Vagina (tissue), 2 donors: Measurements from ENCODE around the gene ENPEP. TPM values are rescaled to one million over a fixed set of nuclear protein-coding genes. Genes with fewer than 3 reads are reported as not detected.

Experiments used
- DNase-seq, 2 donors: peaks; one replicate each; pipeline ENCODE4 v3.0.0-alpha.2; 2017; ENCODE audit errors: extremely low spot score in 2 of 2
- H3K27ac ChIP-seq: fragments of 200-600 bp; sonication (generic); one replicate; pipeline ENCODE4 v1.5.1; 2019
- H3K27me3 ChIP-seq: fragments of 200-600 bp; sonication (generic); one replicate; pipeline ENCODE4 v1.5.1; 2019
- H3K36me3 ChIP-seq, 2 donors: fragments of 200-600 bp; sonication (generic); one replicate each; pipeline ENCODE4 v1.5.1; 2017 to 2019
- H3K4me1 ChIP-seq: fragments of 200-600 bp; sonication (generic); one replicate; pipeline ENCODE4 v1.5.1; 2019
- H3K4me3 ChIP-seq, 2 donors: fragments of 200-600 bp; sonication (generic); 1 replicate in 1 of 2; 2 replicates in 1 of 2; pipeline ENCODE4 v1.5.1; 2016 to 2019
- H3K9me3 ChIP-seq: fragments of 200-600 bp; sonication (generic); one replicate; pipeline ENCODE4 v1.5.1; 2019
- CTCF ChIP-seq, 3 experiments: fragments of 450-650 bp in 2 of 3; fragments of 200-600 bp in 1 of 3; sonication (generic) in 1 of 3; IDR thresholded peaks; one replicate each; pipeline ENCODE4 v1.5.1; 2017 to 2019; ENCODE audit warnings: antibody characterized with exemption in 3 of 3, mild to moderate bottlenecking in 2 of 3, moderate library complexity in 2 of 3
- POLR2A ChIP-seq, 2 donors: fragments of 450-650 bp; IDR thresholded peaks; one replicate each; pipeline ENCODE4 v1.6.1; 2017; ENCODE audit warnings: antibody characterized with exemption in 2 of 2, mild to moderate bottlenecking in 2 of 2, moderate library complexity in 2 of 2
- POLR2AphosphoS5 ChIP-seq, 2 donors: sonication (generic); formaldehyde crosslinking; IDR thresholded peaks; one replicate each; pipeline ENCODE4 v1.9.0; 2017; ENCODE audit warnings: antibody characterized with exemption in 2 of 2, mild to moderate bottlenecking in 2 of 2, low read depth in 1 of 2; ENCODE audit not compliant: insufficient read depth in 1 of 2
- intact Hi-C: fragments of 100-400 bp; cut with DNase I; formaldehyde crosslinking; loops from one replicate; pipeline ENCODE4 v1.15.1; 2023
- small RNA-seq: library from RNA; depleted of rRNA; stranded (forward); fragments of <200 nt; gene quantifications from one replicate; pipeline ENCODE3, GENCODE V24; 2016
- total RNA-seq: library from RNA; depleted of rRNA; stranded (reverse); fragments of >200 nt; gene quantifications from one replicate; pipeline ENCODE4 v1.2.3, GENCODE V29; 2016

ENPEP gene
- total RNA-seq, 1 donor from 2014 or later: 5.2 TPM

GRCh38 chr4:110614173-110614963 is 138.4 kb downstream of the ENPEP start:
- H3K27me3 ChIP-seq: peaks cover 10% of the 10 kb centered on the region
- H3K4me1 ChIP-seq: peaks cover 9% of the 10 kb centered on the region
- no peak overlapping the region for H3K27ac ChIP-seq
- H3K36me3 ChIP-seq: no peaks in the 10 kb centered on the region
- H3K9me3 ChIP-seq: no peaks in the 10 kb centered on the region
- no peak for DNase-seq
- no peak overlapping the region for H3K4me3 ChIP-seq
- TF ChIP-seq POLR2A (IDR thresholded peaks at IDR 0.05) (no peak), CTCF (IDR thresholded peaks at IDR 0.05) (no peak), POLR2AphosphoS5 (IDR thresholded peaks at IDR 0.05; ENCODE audit: insufficient read depth in 1 of 2, low read depth in 1 of 2) (no peak)
- intact Hi-C loops: no loop called here

Small RNA genes within 50 kb of the gene (small RNA-seq; reads per million reads assigned to genes)
- gene RF00494: not detected

Other genes starting within 250 kb of the ENPEP start
- 6.6 TPM for gene PITX2, start 146.9 kb downstream of the ENPEP start, total RNA-seq